HG03196 (cell line): Measurements from ENCODE around the gene PITPNM1.

Experiments used
- ATAC-seq: cut with Tn5 transposase; IDR thresholded peaks from one replicate; pipeline ENCODE4 v1.9.1; 2021; ENCODE audit not compliant: unreplicated experiment

PITPNM1 gene

GRCh38 chr11:67504005-67504949, 886 bp downstream of the PITPNM1 start:
- no peak for ATAC-seq

- no peak for ATAC-seq
Observed at GRCh38 chr11:67503119-67504004, 1.8 kb downstream of the PITPNM1 start.

GRCh38 chr11:67502328-67502979, 2.7 kb downstream of the PITPNM1 start:
- no peak for ATAC-seq

GRCh38 chr11:67501854-67502253, 3.3 kb downstream of the PITPNM1 start:
- no peak for ATAC-seq

GRCh38 chr11:67500831-67501715, 4.1 kb downstream of the PITPNM1 start:
- ATAC-seq: no peak

- no peak for ATAC-seq
Observed at GRCh38 chr11:67500484-67500821, 4.7 kb downstream of the PITPNM1 start.

- no peak for ATAC-seq
Observed at GRCh38 chr11:67499808-67500483, 5.2 kb downstream of the PITPNM1 start.

- no peak for ATAC-seq
Observed at GRCh38 chr11:67498544-67498972, 6.6 kb downstream of the PITPNM1 start.

GRCh38 chr11:67497656-67498291, 7.4 kb downstream of the PITPNM1 start:
- ATAC-seq: no peak

GRCh38 chr11:67496113-67496512, 9.1 kb downstream of the PITPNM1 start:
- no peak for ATAC-seq

GRCh38 chr11:67495234-67496005, 9.7 kb downstream of the PITPNM1 start:
- no peak for ATAC-seq

GRCh38 chr11:67494371-67495233, 10.6 kb downstream of the PITPNM1 start:
- ATAC-seq: no peak

GRCh38 chr11:67493548-67494370, 11.4 kb downstream of the PITPNM1 start:
- ATAC-seq: no peak

GRCh38 chr11:67492801-67493547, 12.2 kb downstream of the PITPNM1 start:
- ATAC-seq: no peak

- ATAC-seq: no peak
Observed at GRCh38 chr11:67492069-67492727, 13.0 kb downstream of the PITPNM1 start.
